HepG2 (cell line): ENCODE measurements around the gene RACGAP1. TPM values are rescaled to one million over a fixed set of nuclear protein-coding genes. Genes with fewer than 3 reads are reported as not detected.

Experiments used
- BHLHE40 ChIP-seq: IDR thresholded peaks from 2 replicates; pipeline ENCODE4 v1.6.1; 2011; ENCODE audit warnings: low read length, improper control_type of control experiment
- BORCS8-MEF2B ChIP-seq: sonication (generic); formaldehyde crosslinking; IDR thresholded peaks from 2 replicates; pipeline ENCODE4 v1.8.0; 2022; ENCODE audit warnings: mild to moderate bottlenecking, missing genetic modification reagents
- CBFB ChIP-seq: sonication (generic); formaldehyde crosslinking; IDR thresholded peaks from 2 replicates; pipeline ENCODE4 v1.4.0; 2020; ENCODE audit warnings: missing genetic modification reagents
- GZF1 ChIP-seq: sonication (generic); formaldehyde crosslinking; IDR thresholded peaks from 2 replicates; pipeline ENCODE4 v1.5.1; 2020; ENCODE audit warnings: mild to moderate bottlenecking, missing genetic modification reagents
- LCORL ChIP-seq, 2 experiments: fragments of 450-650 bp in 1 of 2; sonication (generic) in 1 of 2; formaldehyde crosslinking in 1 of 2; IDR thresholded peaks; 2 replicates each; pipeline versions ENCODE4 v1.5.0 to v1.6.1; 2017 to 2020; ENCODE audit warnings: antibody characterized with exemption in 1 of 2, missing genetic modification reagents in 1 of 2
- NCOR1 ChIP-seq: fragments of 200-600 bp; sonication (generic); IDR thresholded peaks from 2 replicates; pipeline ENCODE4 v1.7.0; 2017; ENCODE audit warnings: antibody characterized with exemption, low read length, borderline replicate concordance
- PHF5A ChIP-seq: IDR thresholded peaks from one replicate; pipeline ENCODE4 v1.6.1; 2018; ENCODE audit warnings: low read depth, missing genetic modification reagents; ENCODE audit not compliant: unreplicated experiment
- ZNF263 ChIP-seq: sonication (generic); formaldehyde crosslinking; IDR thresholded peaks from 2 replicates; pipeline ENCODE4 v1.4.0; 2020; ENCODE audit warnings: missing genetic modification reagents
- polyA plus RNA-seq, 8 experiments: library from polyadenylated mRNA; depleted of rRNA in 3 of 8; stranded (reverse) in 7 of 8; unstranded in 1 of 8; fragments of >200 nt; fragmentation: Illumina TruSeq in 4 of 8; extraction: Trizol in 4 of 8; gene quantifications; 2 replicates each; pipeline versions ENCODE4 v1.2.1 to v1.2.3, GENCODE V29; 2011 to 2016; ENCODE audit warnings: low read depth in 4 of 8, missing spikeins in 1 of 8, mixed read lengths in 1 of 8; ENCODE audit not compliant: insufficient read depth in 1 of 8
- total RNA-seq, 5 experiments: library from RNA; depleted of rRNA; stranded (reverse); fragments of >200 nt; fragmentation: Illumina TruSeq; extraction: Trizol; gene quantifications; 2 replicates each; pipeline ENCODE4 v1.2.3, GENCODE V29; 2016; ENCODE audit warnings: low read depth in 1 of 5
- TF ChIP-seq, protein P1 (sequence below), 2 experiments: sonication (generic) in 1 of 2; formaldehyde crosslinking in 1 of 2; IDR thresholded peaks; 2 replicates each; pipeline versions ENCODE4 v1.6.1 to v1.9.0; 2014 to 2022; ENCODE audit warnings: antibody characterized with exemption in 1 of 2, borderline replicate concordance in 1 of 2, inconsistent platforms in 1 of 2, low read depth in 1 of 2, missing genetic modification reagents in 1 of 2
- TF ChIP-seq, protein P2 (sequence below): conservative IDR thresholded peaks from 2 replicates; pipeline ENCODE4 v1.6.1; 2018; ENCODE audit warnings: missing genetic modification reagents
- TF ChIP-seq, protein P3 (sequence below): sonication (generic); formaldehyde crosslinking; IDR thresholded peaks from 2 replicates; pipeline ENCODE4 v1.5.1; 2020; ENCODE audit warnings: mild to moderate bottlenecking, missing genetic modification reagents, borderline replicate concordance
- TF ChIP-seq, protein P4 (sequence below): sonication (generic); formaldehyde crosslinking; IDR thresholded peaks from 2 replicates; pipeline ENCODE4 v1.9.0; 2021; ENCODE audit warnings: missing genetic modification reagents, mild to moderate bottlenecking, borderline replicate concordance

The RACGAP1 gene
- total and polyA plus RNA-seq, 2 of the 13 experiments (the other 11 are each of a cell fraction or from before 2014, with no cell fraction given): 16.7 to 57.9 TPM

DNA sequence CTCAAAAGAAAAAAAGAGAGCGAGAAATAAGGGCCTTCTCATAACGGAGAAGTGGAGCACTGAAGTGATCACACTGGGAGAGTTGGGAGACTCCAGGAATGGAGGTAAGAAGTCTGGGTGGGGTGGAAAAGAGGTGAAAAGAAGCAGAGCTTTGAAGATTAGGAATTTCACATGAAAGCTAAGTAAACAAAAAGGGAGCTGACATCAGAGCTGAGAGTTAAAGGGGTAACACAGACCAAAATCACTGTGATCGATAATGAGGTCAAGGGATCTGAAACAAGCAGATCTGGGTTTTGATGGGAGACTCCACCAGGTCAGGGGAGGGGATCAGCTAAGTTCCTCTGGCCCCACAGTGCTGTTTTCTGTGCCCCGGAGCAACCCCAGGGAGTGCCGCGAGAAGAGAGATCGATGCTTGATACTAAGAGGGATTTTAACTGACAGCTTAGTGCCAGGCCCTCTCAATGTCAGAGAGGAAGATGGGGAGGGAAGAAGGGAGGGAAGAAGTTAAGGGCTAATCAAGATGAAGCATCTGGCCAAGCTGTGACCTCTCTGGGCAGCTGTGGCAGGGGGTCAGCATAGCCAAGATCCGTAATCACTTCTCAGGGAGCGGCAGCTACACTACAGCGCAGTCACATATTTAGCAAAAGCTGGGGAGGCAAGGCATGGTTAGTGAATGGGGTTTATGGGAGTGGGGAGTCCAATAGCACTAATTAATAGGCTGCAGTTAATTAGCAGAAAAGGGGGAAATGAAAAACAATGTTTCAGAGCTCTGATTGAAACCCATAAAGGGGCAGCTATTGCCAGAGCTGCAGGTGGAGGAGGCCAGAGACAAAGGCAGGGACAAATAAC lies 44.6 kb downstream of the RACGAP1 start (continued):
- TF ChIP-seq, protein P1, sequence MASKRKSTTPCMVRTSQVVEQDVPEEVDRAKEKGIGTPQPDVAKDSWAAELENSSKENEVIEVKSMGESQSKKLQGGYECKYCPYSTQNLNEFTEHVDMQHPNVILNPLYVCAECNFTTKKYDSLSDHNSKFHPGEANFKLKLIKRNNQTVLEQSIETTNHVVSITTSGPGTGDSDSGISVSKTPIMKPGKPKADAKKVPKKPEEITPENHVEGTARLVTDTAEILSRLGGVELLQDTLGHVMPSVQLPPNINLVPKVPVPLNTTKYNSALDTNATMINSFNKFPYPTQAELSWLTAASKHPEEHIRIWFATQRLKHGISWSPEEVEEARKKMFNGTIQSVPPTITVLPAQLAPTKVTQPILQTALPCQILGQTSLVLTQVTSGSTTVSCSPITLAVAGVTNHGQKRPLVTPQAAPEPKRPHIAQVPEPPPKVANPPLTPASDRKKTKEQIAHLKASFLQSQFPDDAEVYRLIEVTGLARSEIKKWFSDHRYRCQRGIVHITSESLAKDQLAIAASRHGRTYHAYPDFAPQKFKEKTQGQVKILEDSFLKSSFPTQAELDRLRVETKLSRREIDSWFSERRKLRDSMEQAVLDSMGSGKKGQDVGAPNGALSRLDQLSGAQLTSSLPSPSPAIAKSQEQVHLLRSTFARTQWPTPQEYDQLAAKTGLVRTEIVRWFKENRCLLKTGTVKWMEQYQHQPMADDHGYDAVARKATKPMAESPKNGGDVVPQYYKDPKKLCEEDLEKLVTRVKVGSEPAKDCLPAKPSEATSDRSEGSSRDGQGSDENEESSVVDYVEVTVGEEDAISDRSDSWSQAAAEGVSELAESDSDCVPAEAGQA (IDR thresholded peaks at IDR 0.05; ENCODE audit: low read depth): no peak
- TF ChIP-seq, protein P1 (CRISPR knock-in tag; IDR thresholded peaks at IDR 0.05; ENCODE audit: borderline replicate concordance): no peak
- TF ChIP-seq ZNF263 (CRISPR knock-in tag) (peak; percentile 51; the same call in 1 of the 2 replicates), BHLHE40 (no peak), BORCS8-MEF2B (CRISPR knock-in tag) (no peak), PHF5A (no peak), NCOR1 (0 out of 2 replicates have a peak, but pooled peaks have one; percentile 27), GZF1 (CRISPR knock-in tag) (no peak), CBFB (CRISPR knock-in tag) (no peak), LCORL (IDR thresholded peaks at IDR 0.05) (no peak), LCORL (CRISPR knock-in tag; IDR thresholded peaks at IDR 0.05) (peak; percentile 82)
- TF ChIP-seq, protein P2, sequence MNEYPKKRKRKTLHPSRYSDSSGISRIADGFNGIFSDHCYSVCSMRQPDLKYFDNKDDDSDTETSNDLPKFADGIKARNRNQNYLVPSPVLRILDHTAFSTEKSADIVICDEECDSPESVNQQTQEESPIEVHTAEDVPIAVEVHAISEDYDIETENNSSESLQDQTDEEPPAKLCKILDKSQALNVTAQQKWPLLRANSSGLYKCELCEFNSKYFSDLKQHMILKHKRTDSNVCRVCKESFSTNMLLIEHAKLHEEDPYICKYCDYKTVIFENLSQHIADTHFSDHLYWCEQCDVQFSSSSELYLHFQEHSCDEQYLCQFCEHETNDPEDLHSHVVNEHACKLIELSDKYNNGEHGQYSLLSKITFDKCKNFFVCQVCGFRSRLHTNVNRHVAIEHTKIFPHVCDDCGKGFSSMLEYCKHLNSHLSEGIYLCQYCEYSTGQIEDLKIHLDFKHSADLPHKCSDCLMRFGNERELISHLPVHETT (CRISPR knock-in tag): 0 out of 2 replicates have a peak, but pooled peaks have one; percentile 4
- TF ChIP-seq, protein P3, sequence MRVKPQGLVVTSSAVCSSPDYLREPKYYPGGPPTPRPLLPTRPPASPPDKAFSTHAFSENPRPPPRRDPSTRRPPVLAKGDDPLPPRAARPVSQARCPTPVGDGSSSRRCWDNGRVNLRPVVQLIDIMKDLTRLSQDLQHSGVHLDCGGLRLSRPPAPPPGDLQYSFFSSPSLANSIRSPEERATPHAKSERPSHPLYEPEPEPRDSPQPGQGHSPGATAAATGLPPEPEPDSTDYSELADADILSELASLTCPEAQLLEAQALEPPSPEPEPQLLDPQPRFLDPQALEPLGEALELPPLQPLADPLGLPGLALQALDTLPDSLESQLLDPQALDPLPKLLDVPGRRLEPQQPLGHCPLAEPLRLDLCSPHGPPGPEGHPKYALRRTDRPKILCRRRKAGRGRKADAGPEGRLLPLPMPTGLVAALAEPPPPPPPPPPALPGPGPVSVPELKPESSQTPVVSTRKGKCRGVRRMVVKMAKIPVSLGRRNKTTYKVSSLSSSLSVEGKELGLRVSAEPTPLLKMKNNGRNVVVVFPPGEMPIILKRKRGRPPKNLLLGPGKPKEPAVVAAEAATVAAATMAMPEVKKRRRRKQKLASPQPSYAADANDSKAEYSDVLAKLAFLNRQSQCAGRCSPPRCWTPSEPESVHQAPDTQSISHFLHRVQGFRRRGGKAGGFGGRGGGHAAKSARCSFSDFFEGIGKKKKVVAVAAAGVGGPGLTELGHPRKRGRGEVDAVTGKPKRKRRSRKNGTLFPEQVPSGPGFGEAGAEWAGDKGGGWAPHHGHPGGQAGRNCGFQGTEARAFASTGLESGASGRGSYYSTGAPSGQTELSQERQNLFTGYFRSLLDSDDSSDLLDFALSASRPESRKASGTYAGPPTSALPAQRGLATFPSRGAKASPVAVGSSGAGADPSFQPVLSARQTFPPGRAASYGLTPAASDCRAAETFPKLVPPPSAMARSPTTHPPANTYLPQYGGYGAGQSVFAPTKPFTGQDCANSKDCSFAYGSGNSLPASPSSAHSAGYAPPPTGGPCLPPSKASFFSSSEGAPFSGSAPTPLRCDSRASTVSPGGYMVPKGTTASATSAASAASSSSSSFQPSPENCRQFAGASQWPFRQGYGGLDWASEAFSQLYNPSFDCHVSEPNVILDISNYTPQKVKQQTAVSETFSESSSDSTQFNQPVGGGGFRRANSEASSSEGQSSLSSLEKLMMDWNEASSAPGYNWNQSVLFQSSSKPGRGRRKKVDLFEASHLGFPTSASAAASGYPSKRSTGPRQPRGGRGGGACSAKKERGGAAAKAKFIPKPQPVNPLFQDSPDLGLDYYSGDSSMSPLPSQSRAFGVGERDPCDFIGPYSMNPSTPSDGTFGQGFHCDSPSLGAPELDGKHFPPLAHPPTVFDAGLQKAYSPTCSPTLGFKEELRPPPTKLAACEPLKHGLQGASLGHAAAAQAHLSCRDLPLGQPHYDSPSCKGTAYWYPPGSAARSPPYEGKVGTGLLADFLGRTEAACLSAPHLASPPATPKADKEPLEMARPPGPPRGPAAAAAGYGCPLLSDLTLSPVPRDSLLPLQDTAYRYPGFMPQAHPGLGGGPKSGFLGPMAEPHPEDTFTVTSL (CRISPR knock-in tag): 0 out of 2 replicates have a peak, but pooled peaks have one; percentile 48
- TF ChIP-seq, protein P4, sequence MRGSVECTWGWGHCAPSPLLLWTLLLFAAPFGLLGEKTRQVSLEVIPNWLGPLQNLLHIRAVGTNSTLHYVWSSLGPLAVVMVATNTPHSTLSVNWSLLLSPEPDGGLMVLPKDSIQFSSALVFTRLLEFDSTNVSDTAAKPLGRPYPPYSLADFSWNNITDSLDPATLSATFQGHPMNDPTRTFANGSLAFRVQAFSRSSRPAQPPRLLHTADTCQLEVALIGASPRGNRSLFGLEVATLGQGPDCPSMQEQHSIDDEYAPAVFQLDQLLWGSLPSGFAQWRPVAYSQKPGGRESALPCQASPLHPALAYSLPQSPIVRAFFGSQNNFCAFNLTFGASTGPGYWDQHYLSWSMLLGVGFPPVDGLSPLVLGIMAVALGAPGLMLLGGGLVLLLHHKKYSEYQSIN (CRISPR knock-in tag): no peak
